GM21390 (cell line): ENCODE results near the gene BNIP1.

Experiments used
- ATAC-seq: cut with Tn5 transposase; IDR thresholded peaks from one replicate; pipeline ENCODE4 v1.9.1; 2021; ENCODE audit not compliant: unreplicated experiment

BNIP1 gene

GRCh38 chr5:173210877-173211276 lies 66.5 kb downstream of the BNIP1 start:
- ATAC-seq = no peak

GRCh38 chr5:173211284-173211683 lies 67.0 kb downstream of the BNIP1 start:
- no peak for ATAC-seq

DNA sequence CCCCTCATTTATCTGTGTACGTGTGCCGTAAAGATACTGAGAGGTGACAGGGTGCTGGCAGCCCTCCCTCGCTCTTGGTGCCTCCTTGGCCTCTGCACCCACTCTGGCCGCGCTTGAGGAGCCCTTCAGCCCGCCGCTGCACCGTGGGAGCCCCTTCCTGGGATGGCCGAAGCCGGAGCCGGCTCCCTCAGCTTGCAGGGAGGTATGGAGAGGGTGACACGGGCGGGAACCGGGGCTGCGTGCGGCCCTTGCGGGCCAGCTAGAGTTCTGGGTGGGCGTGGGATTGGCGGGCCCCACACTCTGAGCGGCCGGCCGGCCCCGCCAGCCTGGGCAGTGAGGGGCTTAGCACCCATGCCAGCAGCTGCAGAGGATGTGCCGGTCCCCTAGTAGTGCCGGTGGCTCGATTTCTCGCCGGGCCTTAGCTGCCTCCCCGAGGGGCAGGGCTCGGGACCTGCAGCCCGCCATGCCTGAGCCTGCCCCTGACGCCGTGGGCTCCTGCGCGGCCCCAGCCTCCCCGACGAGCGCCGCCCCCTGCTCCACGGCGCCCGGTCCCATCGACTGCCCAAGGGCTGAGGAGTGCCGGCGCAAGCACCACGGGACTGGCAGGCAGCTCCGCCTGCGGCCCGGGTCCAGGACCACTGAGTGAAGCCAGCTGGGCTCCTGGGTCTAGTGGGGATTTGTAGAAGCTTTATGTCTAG lies 69.1 kb downstream of the BNIP1 start:
- no peak for ATAC-seq
